Measurements from ENCODE around the gene GLYR1. TPM values are rescaled to one million over a fixed set of nuclear protein-coding genes. Genes with fewer than 3 reads are reported as not detected.

GLYR1 gene
- total RNA-seq, 1 donor from 2014 or later = 66.4 TPM

DNA sequence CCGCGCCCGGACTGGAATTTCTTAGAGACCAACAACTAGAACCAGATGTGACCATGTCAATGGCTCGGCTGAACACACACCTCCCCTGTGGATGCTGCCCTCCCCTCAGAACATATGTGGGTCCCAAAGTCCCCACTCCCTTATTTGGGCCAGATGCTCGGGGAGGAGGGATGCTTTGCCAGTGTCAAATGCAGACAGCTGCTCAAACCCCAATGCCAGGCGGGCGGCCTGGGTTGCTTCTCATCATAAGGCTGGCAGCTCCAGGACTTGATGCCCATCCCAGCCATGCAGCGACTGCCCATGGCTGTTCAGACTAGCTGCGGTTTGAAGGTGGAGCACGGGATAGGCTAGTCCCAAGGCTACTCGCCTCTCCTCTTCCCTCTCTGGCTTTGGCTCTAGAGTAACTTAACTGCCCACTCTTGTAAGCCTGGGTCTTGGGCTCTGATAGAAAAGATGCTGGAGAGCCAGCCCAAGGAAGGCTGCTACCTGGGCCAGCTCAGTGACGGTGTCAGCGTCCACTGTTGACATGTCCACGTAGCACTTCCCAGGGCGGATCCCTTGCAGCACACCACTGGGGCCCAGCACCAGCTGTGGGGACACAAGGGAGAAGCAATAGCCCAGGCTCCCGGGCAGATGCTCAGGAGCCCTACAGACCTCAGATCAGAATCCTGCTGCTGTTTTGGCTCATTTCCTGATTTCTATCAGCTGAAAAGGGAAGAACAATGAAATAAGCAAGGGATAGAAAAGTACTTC, 33.7 kb downstream of the GLYR1 start:
- DNase-seq (ENCODE audit: low spot score in 2 of 2) (no peak), FAIRE-seq (no peak)

DNA sequence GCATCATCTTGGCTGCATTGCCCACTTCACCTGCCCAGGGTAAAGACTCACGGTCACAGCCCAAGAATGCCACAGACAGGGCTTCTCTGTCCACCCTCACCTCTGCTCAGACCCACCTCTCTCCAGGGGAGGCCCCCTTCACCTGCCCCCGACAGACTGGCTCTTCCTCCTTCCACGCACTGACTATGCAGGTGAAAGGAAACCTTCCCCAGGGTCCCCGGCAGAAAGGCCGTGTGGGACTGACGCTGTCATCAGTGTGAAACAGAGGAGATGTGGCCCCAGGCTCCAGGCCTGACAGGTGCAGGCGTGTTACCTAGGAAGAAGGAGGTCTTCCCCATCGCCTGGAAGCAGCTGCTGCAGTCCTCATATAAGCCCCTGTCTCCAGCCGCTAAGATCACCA, 35.3 kb downstream of the GLYR1 start:
- FAIRE-seq = no peak
- DNase-seq (ENCODE audit: low spot score in 2 of 2) = no peak

DNA sequence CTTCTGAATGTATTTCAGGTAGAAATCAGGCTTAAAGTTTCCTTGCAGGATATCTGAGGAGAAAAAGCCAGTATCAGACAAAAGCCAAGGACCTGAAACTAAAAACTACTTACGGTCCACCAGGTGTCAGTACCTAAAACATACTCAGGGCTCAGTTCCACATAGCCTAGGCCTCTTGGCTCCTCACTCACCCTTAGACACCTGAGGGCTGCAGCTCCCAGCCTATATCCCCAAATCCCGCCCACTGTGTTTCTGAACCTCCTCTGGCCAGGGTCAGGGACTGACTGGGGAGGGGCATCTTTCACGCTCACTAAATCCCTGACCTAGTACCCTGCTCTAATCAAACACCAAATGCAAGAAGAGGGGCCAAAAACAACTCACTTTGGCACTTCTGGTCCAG, 35.8 kb downstream of the GLYR1 start:
- no peak for FAIRE-seq
- DNase-seq (ENCODE audit: low spot score in 2 of 2) = no peak

DNA sequence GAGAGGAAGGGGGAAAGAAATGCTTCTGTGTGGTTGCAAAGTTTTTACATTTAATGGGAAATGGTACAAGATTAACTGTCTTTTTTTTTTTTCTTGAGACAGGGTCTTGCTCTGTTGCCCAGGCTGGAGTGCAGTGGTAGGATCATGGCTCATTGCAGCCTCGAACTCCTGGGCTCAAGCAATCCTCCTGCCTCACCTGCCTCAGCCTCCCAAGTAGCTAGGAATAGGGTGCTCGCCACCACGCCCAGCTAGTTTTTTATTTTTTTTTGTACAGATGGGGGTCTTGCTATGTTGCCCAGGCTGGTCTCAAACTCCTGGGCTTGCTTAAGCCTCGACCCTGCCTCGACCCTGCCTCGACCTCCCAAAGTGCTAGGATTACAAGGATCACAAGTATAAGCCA, 40.8 kb downstream of the GLYR1 start:
- FAIRE-seq (no peak), DNase-seq (ENCODE audit: low spot score in 2 of 2) (no peak)

DNA sequence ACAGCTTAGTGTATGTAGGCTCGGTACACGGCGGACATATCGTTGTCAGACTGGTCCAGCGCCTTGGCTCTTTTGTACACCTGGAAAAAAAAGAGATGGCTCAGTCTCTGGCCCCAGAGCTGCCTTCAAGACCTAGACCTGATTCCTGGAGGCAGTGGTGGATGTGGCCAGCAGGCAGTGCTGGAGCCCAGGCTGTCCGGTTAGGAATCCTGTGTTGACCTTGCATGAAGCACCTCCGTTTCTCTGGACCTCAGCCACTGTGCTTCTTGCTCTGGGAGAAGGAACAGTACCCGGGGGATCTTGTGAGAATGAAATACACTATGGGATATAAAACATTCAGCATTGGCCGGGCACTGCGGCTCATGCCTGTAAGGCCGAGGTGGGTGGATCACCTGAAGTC, 41.9 kb downstream of the GLYR1 start:
- DNase-seq (ENCODE audit: low spot score in 2 of 2) (no peak), FAIRE-seq (no peak)

DNA sequence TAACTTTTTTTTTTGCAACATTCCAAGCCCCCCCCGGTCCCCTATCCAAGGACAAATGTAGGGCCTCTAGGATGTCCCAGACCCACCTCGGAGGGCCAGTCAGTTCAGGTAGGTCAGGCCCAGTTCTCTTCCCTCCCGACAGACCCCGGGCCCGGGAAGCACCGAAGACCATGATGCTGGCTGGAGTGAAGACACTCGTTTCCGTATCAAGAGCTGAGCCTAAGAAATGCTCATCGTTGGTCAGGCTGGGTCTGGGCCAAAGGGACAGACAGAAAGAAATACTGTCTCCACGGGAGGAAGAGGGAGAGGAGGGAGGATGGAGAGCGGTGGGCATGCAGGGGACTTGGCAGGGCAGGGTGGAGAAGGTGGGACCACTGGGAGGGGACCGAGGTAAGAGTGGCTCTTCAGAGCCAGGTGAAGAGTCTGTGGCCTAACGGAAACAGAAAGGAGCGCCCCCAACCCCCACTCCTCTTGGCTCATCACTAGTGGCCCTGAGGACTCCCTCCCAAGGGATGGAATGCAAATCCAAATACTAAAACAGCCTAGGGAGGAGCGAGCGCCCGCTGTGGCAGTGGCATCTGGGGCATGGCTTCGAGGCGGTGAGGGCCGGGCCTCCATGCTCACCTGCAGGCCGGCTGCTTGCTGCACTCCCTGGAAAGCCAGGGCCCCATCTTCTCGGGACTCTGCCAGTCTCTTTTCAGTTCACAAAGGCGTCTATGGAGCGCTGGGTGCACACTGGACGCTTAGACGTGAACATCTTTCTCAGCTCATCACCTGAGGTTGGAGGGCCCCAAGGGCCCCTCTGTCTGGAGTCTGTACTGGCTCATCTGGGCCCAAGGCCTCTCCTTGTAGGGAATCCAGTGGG, 43.0 kb downstream of the GLYR1 start:
- FAIRE-seq = no peak

DNA sequence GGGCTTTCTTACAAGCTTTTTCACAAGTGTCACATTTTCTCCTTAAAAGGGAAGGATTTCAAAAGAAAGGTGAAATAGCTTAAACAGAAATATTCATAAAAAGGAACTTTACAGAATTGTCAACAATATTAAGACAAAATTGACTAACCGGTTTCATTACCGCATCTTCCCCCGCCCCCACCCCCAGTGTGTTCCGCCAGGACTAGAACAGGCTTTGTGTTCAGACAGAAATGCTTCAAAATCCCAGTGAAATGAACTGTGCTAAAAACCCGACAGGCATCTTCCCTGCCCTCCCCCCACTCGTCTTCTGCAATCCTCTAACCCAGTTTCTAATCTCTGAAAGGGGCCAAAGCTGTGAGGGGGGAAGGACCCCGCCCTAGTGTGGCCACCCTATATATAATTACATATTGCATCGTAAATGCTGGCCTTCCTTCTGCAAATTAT, 43.7 kb downstream of the GLYR1 start:
- FAIRE-seq = no peak

More for the DNA sequence above, 43.0 kb downstream of the GLYR1 start:
- DNase-seq (ENCODE audit: low spot score in 2 of 2) = no peak

DNA sequence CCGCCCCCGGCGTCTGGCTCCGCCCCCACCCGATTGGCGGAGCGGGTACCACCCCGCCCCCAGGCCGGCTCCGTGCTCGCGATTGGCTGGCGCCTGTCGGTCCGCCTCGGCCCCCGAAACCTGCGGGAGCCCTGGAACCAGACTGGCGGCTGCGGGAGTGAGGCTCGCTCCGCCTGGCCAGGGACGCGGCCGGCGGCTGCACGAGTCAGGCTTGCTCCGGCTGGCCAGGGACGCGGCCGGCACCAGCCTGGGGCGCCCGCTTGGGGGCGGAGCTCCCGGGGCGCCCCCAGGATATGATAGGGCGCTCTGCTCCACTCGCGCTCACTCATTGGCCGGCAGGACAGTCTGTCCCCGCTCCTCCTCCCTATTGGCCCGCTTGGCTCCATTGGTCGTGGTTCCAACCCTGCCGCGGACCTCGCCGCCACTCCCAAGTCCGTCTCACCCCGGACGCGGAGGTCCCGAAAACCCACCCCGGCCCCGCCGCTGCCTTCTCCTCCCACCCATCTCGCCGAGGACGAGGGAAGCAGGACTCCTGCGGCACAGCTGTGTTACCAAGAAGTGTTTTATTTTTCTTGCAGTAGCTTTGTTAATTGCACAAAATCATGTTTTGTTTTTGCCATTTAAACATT, 44.3 kb downstream of the GLYR1 start:
- FAIRE-seq = no peak
- peak; percentile 95 to 96 for DNase-seq (ENCODE audit: low spot score in 2 of 2)

More for the DNA sequence above, 43.7 kb downstream of the GLYR1 start:
- no peak for DNase-seq (ENCODE audit: low spot score in 2 of 2)

DNA sequence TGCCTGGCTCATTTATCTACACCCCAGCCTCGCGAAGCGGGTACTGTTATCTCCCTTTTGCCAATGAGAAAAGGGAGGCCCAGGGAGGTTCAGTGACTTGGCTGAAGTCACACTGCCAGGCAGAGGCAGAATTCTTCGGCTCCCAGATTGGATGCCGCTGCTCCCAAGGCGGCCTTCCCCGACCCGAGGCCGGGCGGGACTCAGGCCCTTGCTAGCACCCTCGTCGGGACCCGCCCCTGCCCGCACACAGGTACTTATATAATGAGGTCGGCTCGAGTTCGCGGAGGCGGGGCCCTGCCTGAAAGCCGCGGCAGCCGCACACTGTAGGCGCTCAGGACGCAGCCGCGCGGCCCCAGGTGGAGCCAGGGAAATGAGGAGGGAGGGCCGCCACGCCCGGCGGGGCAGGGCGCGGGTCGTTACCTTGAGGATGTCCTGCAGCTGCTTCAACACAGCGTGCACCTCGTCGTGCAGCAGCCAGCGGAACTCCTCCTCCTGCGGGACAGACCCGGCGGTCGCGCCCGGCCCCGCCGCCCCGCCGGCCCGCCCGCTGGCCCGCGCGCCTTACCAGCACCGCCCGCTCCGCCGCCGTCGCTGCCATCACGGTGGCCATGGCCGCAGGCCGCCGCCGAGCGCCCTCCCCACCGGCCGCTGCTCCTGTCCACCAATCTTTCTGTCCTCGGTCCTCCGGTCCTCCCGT, 45.0 kb downstream of the GLYR1 start, which contains the start of gene ROGDI:
ROGDI (minus strand) TSS at position 672 of the 697 bp plus-strand sequence; CDS start at position 610, 62 bp downstream.
- FAIRE-seq = no peak

DNA sequence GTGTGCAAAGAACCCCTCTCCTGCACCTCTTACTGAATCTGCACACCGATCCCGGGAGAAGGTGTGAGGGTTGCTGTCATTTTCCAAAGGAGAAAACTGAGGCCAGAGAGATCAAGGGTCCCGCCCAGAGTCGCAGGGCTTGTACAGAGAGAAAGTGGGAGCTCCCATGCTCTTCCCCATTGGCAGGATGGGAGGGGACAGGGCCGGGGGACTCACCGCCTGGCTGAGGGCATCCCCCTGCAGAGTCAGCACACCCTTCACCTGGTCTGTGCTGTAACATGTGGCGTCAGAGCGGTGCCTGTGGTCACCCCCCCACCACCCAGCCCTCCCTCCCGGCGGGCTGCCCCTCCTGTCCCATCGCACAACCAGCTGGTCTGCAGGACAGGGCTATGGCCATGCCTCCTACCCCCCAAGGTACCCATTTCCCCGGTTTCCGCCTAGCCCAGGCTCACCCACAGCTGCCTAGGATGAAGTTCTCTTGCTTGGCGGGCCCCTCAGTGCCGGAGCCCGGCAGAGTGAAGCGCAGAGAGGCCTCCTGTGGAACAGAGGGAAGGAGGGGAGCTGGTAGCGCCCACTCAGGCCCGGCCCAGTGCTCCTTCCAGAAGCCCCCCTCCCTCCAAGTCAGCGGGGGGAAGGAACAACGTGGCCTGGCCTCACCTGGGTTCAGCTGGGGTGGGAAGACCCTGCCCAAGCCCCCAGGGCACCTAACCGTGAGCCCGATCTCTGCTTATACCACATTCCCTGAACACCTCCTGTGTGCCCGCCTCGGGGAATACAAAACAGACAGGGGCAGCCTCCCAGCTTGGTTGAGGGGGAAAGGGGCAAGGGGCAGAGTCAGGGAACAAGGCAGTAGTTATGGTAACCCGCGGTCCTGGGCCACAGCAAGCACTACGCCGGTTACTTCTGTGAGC, 45.8 kb downstream of the GLYR1 start:
- DNase-seq (ENCODE audit: low spot score in 2 of 2) = peak in 1 of 2 donors; percentile 32
- FAIRE-seq = no peak

More for the DNA sequence above, 45.0 kb downstream of the GLYR1 start, which contains the start of gene ROGDI:
- DNase-seq (ENCODE audit: low spot score in 2 of 2) = peak; percentile 56 to 72

DNA sequence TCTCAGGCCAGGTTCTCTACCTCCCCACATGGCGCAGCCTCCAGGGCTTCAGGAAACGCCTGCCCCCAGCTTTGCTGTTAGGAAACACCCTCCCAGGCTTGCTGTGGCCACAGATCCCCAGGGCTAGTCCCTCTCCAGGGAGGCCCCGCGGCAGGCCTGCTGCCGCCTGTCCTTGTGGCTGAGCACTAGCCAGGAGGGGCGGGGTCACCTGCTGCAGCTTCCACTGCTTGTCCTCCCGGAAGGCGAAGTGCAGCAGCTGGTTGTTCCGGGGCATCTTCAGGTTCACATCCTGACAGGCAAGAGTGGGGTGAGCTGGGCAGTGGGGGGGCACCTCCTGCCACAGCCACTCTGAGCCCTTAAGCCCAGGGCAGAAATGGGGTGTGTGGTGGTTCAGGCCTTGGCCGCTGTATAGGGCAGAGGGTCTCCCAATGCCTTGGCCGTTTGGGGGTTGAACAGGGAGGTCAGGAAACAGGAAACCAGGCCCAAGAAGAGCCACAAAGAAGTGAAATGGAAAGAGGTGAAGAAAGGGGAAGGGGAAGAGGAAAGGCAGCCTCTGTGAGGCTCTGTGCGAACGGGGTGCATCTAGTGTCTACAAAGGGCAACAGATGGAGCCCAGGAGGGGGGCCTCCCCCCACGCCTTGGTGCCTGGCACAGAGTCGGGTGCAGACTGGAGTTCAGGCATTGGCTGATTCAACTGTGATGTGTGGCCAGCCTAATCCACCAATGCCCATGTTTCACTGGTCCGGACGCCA, 46.6 kb downstream of the GLYR1 start:
- DNase-seq (ENCODE audit: low spot score in 2 of 2) = peak; percentile 56 to 72
- FAIRE-seq = no peak

DNA sequence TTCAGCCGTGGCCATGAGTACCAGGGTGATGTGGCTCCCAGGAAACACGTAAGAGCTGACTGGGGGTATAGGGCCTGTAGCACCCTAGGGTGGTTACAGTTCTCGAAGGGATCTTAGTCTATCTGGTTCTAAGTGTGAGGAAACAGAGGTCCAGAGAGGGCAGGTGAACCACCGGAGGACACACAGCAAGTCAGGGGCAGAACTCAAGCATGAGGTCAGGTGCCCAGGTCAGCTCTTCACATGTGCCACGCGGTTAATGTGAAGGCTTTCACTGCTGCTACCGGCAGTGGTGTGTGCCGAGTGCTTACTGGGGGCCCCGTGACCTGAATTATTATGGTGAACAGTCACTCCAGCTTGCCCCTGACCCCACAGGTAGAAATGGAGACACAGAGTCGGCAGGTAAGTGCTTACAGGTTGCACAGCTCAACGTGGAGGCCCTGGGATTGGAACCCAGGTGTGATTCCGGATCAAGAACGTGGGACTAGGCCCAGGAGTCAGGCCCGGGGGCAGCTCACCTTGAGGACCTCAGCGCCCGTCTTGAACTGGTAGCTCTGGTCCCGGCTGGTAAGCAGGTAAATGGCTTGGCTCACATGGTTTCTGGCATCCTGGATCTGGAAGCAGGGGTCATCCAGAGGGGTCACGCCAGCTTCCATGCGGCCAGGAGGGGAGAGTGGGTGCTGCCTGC, 47.8 kb downstream of the GLYR1 start:
- FAIRE-seq = no peak
- no peak for DNase-seq (ENCODE audit: low spot score in 2 of 2)

DNA sequence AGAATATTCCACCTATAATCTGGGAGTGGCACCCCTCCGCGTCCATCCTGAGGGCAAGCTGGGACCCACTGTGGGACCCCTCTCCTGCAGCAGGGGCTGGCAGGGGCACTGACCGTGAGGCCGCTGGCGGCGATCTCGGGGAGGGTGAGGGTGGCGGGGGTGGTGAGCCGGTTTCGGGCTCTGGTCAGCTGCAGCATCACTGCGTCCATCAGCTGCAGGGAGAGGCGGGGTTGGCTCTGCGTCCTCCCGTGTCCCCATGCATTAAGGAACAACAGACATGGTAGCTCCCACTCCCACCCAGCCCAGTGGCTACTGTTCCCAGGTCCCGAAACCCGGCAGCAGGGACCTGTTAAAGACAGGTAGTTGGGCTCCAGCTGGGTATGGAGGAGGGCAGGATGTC, 48.6 kb downstream of the GLYR1 start:
- DNase-seq (ENCODE audit: low spot score in 2 of 2) (no peak), FAIRE-seq (no peak)

DNA sequence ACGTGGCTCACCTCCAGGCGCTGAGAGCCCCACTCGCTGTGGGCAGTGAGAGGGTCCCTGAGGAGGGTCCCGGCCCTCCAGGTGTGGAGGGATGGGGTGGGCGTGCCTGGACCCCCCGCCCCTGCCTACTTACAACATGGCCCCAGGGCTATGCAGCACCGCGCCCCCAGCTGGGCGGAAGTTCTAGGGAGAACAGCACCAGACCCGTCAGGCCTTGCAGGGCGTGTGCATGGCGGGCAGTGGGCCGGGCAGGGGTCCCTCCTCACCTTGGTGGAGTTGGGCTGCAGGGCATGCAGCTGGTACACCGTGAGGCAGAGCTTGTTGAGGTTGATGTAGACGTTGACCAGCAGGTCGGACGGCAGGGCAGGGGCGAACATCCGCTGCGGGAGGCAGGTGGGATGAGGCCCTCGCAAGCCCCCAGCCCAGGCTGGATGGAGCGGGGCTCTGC, 49.3 kb downstream of the GLYR1 start:
- no peak for DNase-seq (ENCODE audit: low spot score in 2 of 2)
- no peak for FAIRE-seq

DNA sequence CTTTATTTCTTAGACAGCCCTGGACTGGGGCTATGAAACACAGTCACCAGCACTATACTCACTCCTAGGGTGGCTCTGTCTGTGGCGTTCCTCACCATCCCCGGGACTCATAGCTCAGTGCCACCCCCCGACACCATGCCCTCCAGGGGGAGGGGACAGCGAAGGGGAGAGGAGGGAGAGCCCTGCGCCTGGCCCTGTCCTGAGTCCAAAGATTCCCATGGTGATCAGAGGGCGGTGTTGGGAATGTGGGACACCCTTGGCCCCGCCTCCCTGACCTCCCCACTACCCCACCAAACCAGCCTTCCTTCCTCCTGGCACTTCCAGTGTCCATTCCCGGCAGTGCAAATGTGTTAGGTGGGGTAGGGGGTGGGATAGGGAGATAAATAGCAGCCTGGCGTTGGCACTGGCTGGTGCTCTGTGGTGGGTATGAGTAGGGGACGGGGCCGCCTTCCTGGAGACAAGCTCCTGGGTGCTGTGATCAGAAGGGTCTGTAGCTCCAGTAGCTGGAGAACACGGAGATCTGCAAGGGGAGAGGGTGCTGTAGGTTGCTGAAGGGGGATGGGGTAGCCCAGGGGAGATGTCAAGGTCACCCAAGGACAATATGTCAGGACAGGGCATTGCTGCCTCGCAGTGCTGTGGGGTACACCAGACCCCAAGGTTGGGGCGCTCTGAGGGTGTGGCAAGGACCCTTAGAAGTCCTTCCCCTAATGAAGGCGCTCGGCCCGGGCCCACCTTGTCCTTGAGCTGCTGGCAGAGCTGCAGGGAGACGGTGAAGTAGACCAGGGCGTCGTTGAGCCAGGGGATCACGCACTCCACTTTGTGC, 49.9 kb downstream of the GLYR1 start:
- no peak for FAIRE-seq
- no peak for DNase-seq (ENCODE audit: low spot score in 2 of 2)

DNA sequence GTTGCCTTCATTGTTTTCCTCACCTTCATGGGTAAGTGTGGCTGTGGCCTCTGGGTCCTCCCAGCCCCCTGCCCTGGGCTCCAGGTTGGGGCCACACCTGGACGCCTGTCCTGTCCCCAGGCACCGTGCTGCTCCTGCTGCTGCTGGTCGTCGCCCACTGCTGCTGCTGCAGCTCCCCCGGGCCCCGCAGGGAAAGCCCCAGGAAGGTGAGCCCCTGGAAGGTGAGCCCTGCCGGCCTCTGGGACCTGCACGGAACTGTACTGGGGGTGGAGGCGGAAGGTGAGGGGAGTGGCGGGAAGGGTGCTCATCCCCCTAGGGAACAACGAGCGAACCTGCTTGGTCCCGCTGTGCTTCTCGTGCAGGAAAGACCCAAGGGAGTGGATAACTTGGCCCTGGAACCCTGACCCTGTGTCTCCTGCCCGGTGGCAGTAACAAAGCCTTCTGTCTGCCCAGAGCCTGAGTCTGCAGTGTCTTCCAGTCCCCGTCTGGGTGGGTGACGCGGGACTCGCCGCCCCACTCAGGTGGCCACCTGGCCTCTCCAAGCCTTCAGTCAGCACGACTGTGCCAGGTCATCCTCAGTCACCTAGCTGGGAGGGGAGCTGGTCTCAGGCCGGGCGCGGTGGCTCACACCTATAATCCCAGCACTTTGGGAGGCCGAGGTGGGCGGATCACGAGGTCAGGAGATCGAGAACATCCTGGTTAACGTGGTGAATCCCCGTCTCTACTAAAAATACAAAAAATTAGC, 51.1 kb downstream of the GLYR1 start:
- FAIRE-seq (no peak), DNase-seq (ENCODE audit: low spot score in 2 of 2) (no peak)
